HL-60 (cell line): ENCODE results near the gene ORC4.

Experiments used
- DNase-seq, 2 experiments: peaks; one replicate each; pipeline ENCODE4 v3.0.0-alpha.2; 2010 to 2020; ENCODE audit warnings: low read depth in 1 of 2, low spot score in 1 of 2
- H3K27ac ChIP-seq: fragments of 250-450 bp; sonication (Bioruptor Pico); replicated peaks from 2 replicates; pipeline ENCODE4 v1.5.1; 2020; ENCODE audit warnings: mild to moderate bottlenecking, moderate library complexity
- H3K27me3 ChIP-seq: fragments of 250-450 bp; sonication (Bioruptor Pico); 2 replicates; pipeline ENCODE4 v1.5.1; 2021; ENCODE audit warnings: mild to moderate bottlenecking, moderate library complexity; ENCODE audit not compliant: insufficient read depth, poor library complexity, severe bottlenecking
- H3K4me3 ChIP-seq: replicated peaks from 2 replicates; pipeline ENCODE4 v1.5.1; 2011; ENCODE audit warnings: mild to moderate bottlenecking, control low read depth, low read length; ENCODE audit not compliant: insufficient read depth
- GABPA ChIP-seq: IDR thresholded peaks from 2 replicates; pipeline ENCODE4 v1.6.1; 2012; ENCODE audit warnings: low read depth
- POLR2AphosphoS5 ChIP-seq: IDR thresholded peaks from 2 replicates; pipeline ENCODE4 v1.6.1; 2012; ENCODE audit warnings: low read depth
- SPI1 ChIP-seq: IDR thresholded peaks from 2 replicates; pipeline ENCODE4 v1.6.1; 2012; ENCODE audit warnings: low read depth, mild to moderate bottlenecking, borderline replicate concordance
- TF ChIP-seq, protein P1 (sequence below): IDR thresholded peaks from 2 replicates; pipeline ENCODE4 v1.6.1; 2012; ENCODE audit warnings: low read depth; ENCODE audit not compliant: insufficient replicate concordance
- TF ChIP-seq, protein P2 (sequence below): IDR thresholded peaks from one replicate; pipeline ENCODE4 v1.5.1; 2011; ENCODE audit warnings: low read length, control low read depth, inconsistent platforms; ENCODE audit not compliant: insufficient read depth

The ORC4 gene

DNA sequence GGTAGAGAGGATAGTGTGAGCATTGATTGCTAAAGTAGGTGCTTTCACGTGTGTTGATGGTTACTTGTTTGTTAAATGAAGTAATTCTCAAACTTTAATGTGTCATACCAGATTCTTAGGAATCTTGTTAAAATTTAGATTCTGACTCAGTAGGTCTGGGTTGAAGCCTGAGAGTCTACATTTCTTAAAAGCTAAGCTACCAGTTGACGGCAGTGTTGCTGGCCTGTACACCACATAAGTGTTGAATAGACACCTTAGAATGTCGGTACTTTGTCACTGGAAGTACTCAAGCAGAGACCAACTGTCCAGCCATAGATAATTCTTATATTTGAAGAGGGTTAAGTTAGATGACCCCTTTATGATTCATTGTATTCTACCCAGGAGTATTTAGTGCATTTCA lies 95.9 kb downstream of the ORC4 start:
- no peaks in the 10 kb centered on the region for H3K27me3 ChIP-seq
- DNase-seq, result no peak
- no peak overlapping the region for H3K4me3 ChIP-seq
- no peak overlapping the region for H3K27ac ChIP-seq
- TF ChIP-seq, protein P1, sequence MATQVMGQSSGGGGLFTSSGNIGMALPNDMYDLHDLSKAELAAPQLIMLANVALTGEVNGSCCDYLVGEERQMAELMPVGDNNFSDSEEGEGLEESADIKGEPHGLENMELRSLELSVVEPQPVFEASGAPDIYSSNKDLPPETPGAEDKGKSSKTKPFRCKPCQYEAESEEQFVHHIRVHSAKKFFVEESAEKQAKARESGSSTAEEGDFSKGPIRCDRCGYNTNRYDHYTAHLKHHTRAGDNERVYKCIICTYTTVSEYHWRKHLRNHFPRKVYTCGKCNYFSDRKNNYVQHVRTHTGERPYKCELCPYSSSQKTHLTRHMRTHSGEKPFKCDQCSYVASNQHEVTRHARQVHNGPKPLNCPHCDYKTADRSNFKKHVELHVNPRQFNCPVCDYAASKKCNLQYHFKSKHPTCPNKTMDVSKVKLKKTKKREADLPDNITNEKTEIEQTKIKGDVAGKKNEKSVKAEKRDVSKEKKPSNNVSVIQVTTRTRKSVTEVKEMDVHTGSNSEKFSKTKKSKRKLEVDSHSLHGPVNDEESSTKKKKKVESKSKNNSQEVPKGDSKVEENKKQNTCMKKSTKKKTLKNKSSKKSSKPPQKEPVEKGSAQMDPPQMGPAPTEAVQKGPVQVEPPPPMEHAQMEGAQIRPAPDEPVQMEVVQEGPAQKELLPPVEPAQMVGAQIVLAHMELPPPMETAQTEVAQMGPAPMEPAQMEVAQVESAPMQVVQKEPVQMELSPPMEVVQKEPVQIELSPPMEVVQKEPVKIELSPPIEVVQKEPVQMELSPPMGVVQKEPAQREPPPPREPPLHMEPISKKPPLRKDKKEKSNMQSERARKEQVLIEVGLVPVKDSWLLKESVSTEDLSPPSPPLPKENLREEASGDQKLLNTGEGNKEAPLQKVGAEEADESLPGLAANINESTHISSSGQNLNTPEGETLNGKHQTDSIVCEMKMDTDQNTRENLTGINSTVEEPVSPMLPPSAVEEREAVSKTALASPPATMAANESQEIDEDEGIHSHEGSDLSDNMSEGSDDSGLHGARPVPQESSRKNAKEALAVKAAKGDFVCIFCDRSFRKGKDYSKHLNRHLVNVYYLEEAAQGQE, result no peak
- TF ChIP-seq POLR2AphosphoS5, result no peak
- TF ChIP-seq, protein P2, sequence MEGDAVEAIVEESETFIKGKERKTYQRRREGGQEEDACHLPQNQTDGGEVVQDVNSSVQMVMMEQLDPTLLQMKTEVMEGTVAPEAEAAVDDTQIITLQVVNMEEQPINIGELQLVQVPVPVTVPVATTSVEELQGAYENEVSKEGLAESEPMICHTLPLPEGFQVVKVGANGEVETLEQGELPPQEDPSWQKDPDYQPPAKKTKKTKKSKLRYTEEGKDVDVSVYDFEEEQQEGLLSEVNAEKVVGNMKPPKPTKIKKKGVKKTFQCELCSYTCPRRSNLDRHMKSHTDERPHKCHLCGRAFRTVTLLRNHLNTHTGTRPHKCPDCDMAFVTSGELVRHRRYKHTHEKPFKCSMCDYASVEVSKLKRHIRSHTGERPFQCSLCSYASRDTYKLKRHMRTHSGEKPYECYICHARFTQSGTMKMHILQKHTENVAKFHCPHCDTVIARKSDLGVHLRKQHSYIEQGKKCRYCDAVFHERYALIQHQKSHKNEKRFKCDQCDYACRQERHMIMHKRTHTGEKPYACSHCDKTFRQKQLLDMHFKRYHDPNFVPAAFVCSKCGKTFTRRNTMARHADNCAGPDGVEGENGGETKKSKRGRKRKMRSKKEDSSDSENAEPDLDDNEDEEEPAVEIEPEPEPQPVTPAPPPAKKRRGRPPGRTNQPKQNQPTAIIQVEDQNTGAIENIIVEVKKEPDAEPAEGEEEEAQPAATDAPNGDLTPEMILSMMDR, result no peak

DNA sequence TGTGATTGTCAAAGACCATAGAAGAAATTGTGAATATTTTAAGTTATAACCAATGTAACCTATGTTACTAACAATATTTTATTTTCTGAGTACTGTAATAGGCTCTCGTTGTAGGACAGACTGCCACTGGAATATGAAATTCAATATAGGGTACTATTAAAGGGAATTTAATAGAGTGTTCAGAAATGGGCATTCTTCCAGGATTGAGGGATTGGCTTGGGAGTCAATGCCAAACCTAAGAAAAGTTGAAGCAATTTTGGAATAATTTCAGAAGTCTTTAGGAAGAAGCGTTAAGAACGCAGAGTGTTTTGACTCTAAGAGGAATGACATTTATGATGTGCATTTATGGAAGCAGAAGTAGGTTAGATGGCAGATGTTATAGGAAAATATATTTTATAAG lies 96.7 kb downstream of the ORC4 start:
- no peaks in the 10 kb centered on the region for H3K27me3 ChIP-seq
- no peak overlapping the region for H3K4me3 ChIP-seq
- DNase-seq, result no peak
- TF ChIP-seq, protein P1, result no peak
- TF ChIP-seq, protein P2, result no peak
- no peak for TF ChIP-seq POLR2AphosphoS5
- TF ChIP-seq GABPA, result no peak
- no peak for TF ChIP-seq SPI1
- no peak overlapping the region for H3K27ac ChIP-seq

DNA sequence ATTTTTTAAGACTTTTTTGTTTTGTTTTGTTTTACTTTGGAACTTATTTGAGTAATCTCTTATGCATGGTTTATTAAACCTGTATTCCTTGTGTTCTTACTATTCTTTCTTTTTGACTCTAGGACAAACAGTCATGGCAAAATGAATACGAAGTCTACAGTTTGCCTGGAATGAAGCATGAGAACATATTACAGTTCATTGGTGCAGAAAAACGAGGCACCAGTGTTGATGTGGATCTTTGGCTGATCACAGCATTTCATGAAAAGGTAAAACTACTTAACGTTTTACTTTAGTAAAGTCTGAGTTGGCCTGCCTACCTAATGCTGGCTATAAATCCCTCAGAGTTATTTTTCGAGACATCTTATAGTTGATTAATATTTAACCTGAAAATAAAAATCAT lies 103.4 kb downstream of the ORC4 start:
- H3K27me3 ChIP-seq, result no peaks in the 10 kb centered on the region
- no peak overlapping the region for H3K4me3 ChIP-seq
- DNase-seq, result no peak
- no peak overlapping the region for H3K27ac ChIP-seq
- no peak for TF ChIP-seq GABPA
- no peak for TF ChIP-seq POLR2AphosphoS5
- TF ChIP-seq, protein P2, result no peak
- TF ChIP-seq, protein P1, result no peak
- TF ChIP-seq SPI1, result no peak
